ENCODE measurements around the gene DLG3. TPM values are rescaled to one million over a fixed set of nuclear protein-coding genes. Genes with fewer than 3 reads are reported as not detected.

Gene DLG3
- total RNA-seq, 1 experiment from 2014 or later = 48.4 TPM

GRCh38 chrX:70453024-70453618 is 8.5 kb downstream of the DLG3 start:
- ChIA-PET POLR2A (interaction anchor here (1.6 kb wide), 1 partner anchor 212 kb away, joined by 4 read pairs; no protein-coding TSS in a partner anchor), RAD21 (ENCODE audit: low non-redundant PET in 1 of 2, low total read pairs in 2 of 2, uncharacterized antibody in 2 of 2, unreplicated experiment in 2 of 2) (no interaction called here), CTCF (interaction anchor here (2.2 to 2.6 kb wide), 2 partner anchors 18 to 212 kb away, joined by 7 to 17 read pairs; no protein-coding TSS in a partner anchor)
- H3K4me3 ChIP-seq (replicated peaks in 1 of 2; ENCODE audit: low read depth in 1 of 2, low read length in 2 of 2) = peak overlapping the region; percentile 51 to 64
- H3K4me1 ChIP-seq (ENCODE audit: control insufficient read depth in 1 of 2, insufficient read depth in 2 of 2, low read length in 2 of 2) = peaks cover 10 to 32% of the 10 kb centered on the region in 2 experiments
- H3K36me3 ChIP-seq (ENCODE audit: control insufficient read depth in 1 of 2, insufficient read depth in 2 of 2, low read length in 2 of 2) = 0 out of 4 replicates have a peak, but pooled peaks cover 0 to 4% of the 10 kb centered on the region in 2 experiments
- peak overlapping the region; percentile 81 for H3K4me2 ChIP-seq (ENCODE audit: low read length)
- no TSS peak for BruUV-seq (replicated peaks)
- H3K27me3 ChIP-seq (ENCODE audit: insufficient read depth, low read length) = no peaks in the 10 kb centered on the region
- H3K9me3 ChIP-seq (ENCODE audit: control insufficient read depth in 1 of 2, insufficient read depth in 1 of 2, low read depth in 1 of 2, low read length in 2 of 2) = no peaks in the 10 kb centered on the region
- no peak for ATAC-seq
- no peak for TF ChIP-seq ZFX (IDR thresholded peaks at IDR 0.05)
- TF ChIP-seq YY1 (IDR thresholded peaks at IDR 0.05; ENCODE audit: extremely low read depth, insufficient replicate concordance, low read depth, low read length) = no peak
- no peak for TF ChIP-seq SP1 (IDR thresholded peaks at IDR 0.05; ENCODE audit: low read depth)
- no peak for TF ChIP-seq SIN3A (IDR thresholded peaks at IDR 0.05; ENCODE audit: low read depth)
- TF ChIP-seq ZNF274 (IDR thresholded peaks at IDR 0.05; ENCODE audit: low read depth, low read length) = no peak
- TF ChIP-seq JUND (IDR thresholded peaks at IDR 0.05) = no peak
- TF ChIP-seq, protein P1, sequence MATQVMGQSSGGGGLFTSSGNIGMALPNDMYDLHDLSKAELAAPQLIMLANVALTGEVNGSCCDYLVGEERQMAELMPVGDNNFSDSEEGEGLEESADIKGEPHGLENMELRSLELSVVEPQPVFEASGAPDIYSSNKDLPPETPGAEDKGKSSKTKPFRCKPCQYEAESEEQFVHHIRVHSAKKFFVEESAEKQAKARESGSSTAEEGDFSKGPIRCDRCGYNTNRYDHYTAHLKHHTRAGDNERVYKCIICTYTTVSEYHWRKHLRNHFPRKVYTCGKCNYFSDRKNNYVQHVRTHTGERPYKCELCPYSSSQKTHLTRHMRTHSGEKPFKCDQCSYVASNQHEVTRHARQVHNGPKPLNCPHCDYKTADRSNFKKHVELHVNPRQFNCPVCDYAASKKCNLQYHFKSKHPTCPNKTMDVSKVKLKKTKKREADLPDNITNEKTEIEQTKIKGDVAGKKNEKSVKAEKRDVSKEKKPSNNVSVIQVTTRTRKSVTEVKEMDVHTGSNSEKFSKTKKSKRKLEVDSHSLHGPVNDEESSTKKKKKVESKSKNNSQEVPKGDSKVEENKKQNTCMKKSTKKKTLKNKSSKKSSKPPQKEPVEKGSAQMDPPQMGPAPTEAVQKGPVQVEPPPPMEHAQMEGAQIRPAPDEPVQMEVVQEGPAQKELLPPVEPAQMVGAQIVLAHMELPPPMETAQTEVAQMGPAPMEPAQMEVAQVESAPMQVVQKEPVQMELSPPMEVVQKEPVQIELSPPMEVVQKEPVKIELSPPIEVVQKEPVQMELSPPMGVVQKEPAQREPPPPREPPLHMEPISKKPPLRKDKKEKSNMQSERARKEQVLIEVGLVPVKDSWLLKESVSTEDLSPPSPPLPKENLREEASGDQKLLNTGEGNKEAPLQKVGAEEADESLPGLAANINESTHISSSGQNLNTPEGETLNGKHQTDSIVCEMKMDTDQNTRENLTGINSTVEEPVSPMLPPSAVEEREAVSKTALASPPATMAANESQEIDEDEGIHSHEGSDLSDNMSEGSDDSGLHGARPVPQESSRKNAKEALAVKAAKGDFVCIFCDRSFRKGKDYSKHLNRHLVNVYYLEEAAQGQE (IDR thresholded peaks at IDR 0.05; ENCODE audit: low read depth) = no peak
- no peak for TF ChIP-seq ATF3 (IDR thresholded peaks at IDR 0.05)
- no peak for TF ChIP-seq RAD21 (IDR thresholded peaks at IDR 0.05; ENCODE audit: low read depth)
- no peak for TF ChIP-seq TCF7L2 (IDR thresholded peaks at IDR 0.05; ENCODE audit: borderline replicate concordance, extremely low read depth, insufficient read depth, insufficient read length)
- no peak for TF ChIP-seq SRF (IDR thresholded peaks at IDR 0.05; ENCODE audit: low read depth)
- TF ChIP-seq, protein P2, sequence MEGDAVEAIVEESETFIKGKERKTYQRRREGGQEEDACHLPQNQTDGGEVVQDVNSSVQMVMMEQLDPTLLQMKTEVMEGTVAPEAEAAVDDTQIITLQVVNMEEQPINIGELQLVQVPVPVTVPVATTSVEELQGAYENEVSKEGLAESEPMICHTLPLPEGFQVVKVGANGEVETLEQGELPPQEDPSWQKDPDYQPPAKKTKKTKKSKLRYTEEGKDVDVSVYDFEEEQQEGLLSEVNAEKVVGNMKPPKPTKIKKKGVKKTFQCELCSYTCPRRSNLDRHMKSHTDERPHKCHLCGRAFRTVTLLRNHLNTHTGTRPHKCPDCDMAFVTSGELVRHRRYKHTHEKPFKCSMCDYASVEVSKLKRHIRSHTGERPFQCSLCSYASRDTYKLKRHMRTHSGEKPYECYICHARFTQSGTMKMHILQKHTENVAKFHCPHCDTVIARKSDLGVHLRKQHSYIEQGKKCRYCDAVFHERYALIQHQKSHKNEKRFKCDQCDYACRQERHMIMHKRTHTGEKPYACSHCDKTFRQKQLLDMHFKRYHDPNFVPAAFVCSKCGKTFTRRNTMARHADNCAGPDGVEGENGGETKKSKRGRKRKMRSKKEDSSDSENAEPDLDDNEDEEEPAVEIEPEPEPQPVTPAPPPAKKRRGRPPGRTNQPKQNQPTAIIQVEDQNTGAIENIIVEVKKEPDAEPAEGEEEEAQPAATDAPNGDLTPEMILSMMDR (IDR thresholded peaks at IDR 0.05 in 2 of 3, conservative IDR thresholded peaks at IDR 0.05 in 1 of 3; ENCODE audit: borderline replicate concordance in 1 of 3, insufficient read depth in 1 of 3, low read depth in 2 of 3, low read length in 2 of 3) = no peak
- peak overlapping the region; percentile 53; the same call in 1 of the 2 replicates for H3K9ac ChIP-seq (ENCODE audit: low read length)
- no peak for DNase-seq (ENCODE audit: low read depth, low spot score)
- no peaks in the 10 kb centered on the region for H4K20me1 ChIP-seq (ENCODE audit: insufficient read depth)
- peaks cover 15% of the 10 kb centered on the region for H3K79me2 ChIP-seq (ENCODE audit: insufficient read depth, low read length)
- intact Hi-C loops (cut with micrococcal nuclease) = loop anchor here (5.0 to 10.0 kb wide), 2 partner anchors 99 to 312 kb away; no protein-coding TSS in a partner anchor
- no peaks in the 10 kb centered on the region for H3K9me2 ChIP-seq (ENCODE audit: insufficient read depth)
- no peak overlapping the region for H2AFZ ChIP-seq (ENCODE audit: low read depth, low read length, poor library complexity, severe bottlenecking)
- peak overlapping the region; percentile 57; the same call in 1 of the 2 replicates for H3K27ac ChIP-seq (ENCODE audit: low read depth, low read length)
